PC-9 (cell line): ENCODE results near the gene TLE4.

Experiments used
- EZH2 ChIP-seq: fragments of 200-600 bp; sonication (generic); IDR thresholded peaks from 2 replicates; pipeline ENCODE4 v1.8.0; 2017; ENCODE audit warnings: antibody characterized with exemption, low read depth
- TF ChIP-seq, protein P1 (sequence below): fragments of 200-600 bp; sonication (generic); conservative IDR thresholded peaks from 2 replicates; pipeline ENCODE4 v1.6.1; 2017; ENCODE audit warnings: mixed run types, antibody characterized with exemption, mild to moderate bottlenecking, moderate library complexity

GRCh38 chr9:79699479-79699878, 127.7 kb downstream of the TLE4 start:
- no peak for TF ChIP-seq EZH2
- TF ChIP-seq, protein P1, sequence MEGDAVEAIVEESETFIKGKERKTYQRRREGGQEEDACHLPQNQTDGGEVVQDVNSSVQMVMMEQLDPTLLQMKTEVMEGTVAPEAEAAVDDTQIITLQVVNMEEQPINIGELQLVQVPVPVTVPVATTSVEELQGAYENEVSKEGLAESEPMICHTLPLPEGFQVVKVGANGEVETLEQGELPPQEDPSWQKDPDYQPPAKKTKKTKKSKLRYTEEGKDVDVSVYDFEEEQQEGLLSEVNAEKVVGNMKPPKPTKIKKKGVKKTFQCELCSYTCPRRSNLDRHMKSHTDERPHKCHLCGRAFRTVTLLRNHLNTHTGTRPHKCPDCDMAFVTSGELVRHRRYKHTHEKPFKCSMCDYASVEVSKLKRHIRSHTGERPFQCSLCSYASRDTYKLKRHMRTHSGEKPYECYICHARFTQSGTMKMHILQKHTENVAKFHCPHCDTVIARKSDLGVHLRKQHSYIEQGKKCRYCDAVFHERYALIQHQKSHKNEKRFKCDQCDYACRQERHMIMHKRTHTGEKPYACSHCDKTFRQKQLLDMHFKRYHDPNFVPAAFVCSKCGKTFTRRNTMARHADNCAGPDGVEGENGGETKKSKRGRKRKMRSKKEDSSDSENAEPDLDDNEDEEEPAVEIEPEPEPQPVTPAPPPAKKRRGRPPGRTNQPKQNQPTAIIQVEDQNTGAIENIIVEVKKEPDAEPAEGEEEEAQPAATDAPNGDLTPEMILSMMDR: no peak
